G401.6 (cell line): ENCODE measurements around the gene SIGLEC6.
A peak's percentile ranks its signal among the peaks of the same experiment; 100 is the strongest.

Experiments
- FAIRE-seq: peaks from 2 replicates; lab custom pipeline; 2012; peaks lifted over from hg19 to GRCh38; lab: Jason Lieb, UNC

Gene SIGLEC6

GRCh38 chr19:51531349-51532315, at the start of gene SIGLEC6:
TSS of gene SIGLEC6 (minus strand) at chr19:51531670. CDS start at chr19:51531648, 22 bp downstream.
- no peak for FAIRE-seq

- FAIRE-seq, result no peak
These were observed 45.4 kb upstream of the SIGLEC6 start for GRCh38 chr19:51576850-51577249.

GRCh38 chr19:51573331-51573730, 41.9 kb upstream of the SIGLEC6 start:
- no peak for FAIRE-seq

- FAIRE-seq, result no peak
These were observed 41.4 kb upstream of the SIGLEC6 start for GRCh38 chr19:51572908-51573307.

GRCh38 chr19:51572410-51572809, 40.9 kb upstream of the SIGLEC6 start:
- no peak for FAIRE-seq

GRCh38 chr19:51571599-51571998, 40.1 kb upstream of the SIGLEC6 start:
- FAIRE-seq, result no peak

GRCh38 chr19:51570962-51571575, 39.6 kb upstream of the SIGLEC6 start, which contains the start of gene ZNF175:
TSS of gene ZNF175 (plus strand) at chr19:51571283. CDS start at chr19:51573330, 2,047 bp downstream.
- FAIRE-seq, result peak; percentile 99

- FAIRE-seq, result no peak
These were observed 37.0 kb upstream of the SIGLEC6 start for GRCh38 chr19:51568456-51568855.

GRCh38 chr19:51567583-51567982, 36.1 kb upstream of the SIGLEC6 start:
- no peak for FAIRE-seq

GRCh38 chr19:51566489-51567100, 35.1 kb upstream of the SIGLEC6 start:
- FAIRE-seq, result no peak

GRCh38 chr19:51565583-51565982, 34.1 kb upstream of the SIGLEC6 start:
- FAIRE-seq, result no peak

GRCh38 chr19:51564791-51565190, 33.3 kb upstream of the SIGLEC6 start:
- FAIRE-seq, result no peak

GRCh38 chr19:51560339-51560738, 28.9 kb upstream of the SIGLEC6 start:
- no peak for FAIRE-seq

- no peak for FAIRE-seq
These were observed 27.8 kb upstream of the SIGLEC6 start for GRCh38 chr19:51559240-51559639.

- FAIRE-seq, result no peak
These were observed 21.7 kb upstream of the SIGLEC6 start for GRCh38 chr19:51552996-51553725.

GRCh38 chr19:51552608-51552995, 21.1 kb upstream of the SIGLEC6 start:
- FAIRE-seq, result no peak

GRCh38 chr19:51551673-51552432, 20.4 kb upstream of the SIGLEC6 start:
- FAIRE-seq, result no peak

- no peak for FAIRE-seq
These were observed 19.6 kb upstream of the SIGLEC6 start for GRCh38 chr19:51550848-51551672.

- FAIRE-seq, result no peak
These were observed 18.3 kb upstream of the SIGLEC6 start for GRCh38 chr19:51549533-51550324.

GRCh38 chr19:51548891-51549305, 17.4 kb upstream of the SIGLEC6 start:
- FAIRE-seq, result no peak
